ENCODE data around the gene NUDT14.

NUDT14 gene

DNA sequence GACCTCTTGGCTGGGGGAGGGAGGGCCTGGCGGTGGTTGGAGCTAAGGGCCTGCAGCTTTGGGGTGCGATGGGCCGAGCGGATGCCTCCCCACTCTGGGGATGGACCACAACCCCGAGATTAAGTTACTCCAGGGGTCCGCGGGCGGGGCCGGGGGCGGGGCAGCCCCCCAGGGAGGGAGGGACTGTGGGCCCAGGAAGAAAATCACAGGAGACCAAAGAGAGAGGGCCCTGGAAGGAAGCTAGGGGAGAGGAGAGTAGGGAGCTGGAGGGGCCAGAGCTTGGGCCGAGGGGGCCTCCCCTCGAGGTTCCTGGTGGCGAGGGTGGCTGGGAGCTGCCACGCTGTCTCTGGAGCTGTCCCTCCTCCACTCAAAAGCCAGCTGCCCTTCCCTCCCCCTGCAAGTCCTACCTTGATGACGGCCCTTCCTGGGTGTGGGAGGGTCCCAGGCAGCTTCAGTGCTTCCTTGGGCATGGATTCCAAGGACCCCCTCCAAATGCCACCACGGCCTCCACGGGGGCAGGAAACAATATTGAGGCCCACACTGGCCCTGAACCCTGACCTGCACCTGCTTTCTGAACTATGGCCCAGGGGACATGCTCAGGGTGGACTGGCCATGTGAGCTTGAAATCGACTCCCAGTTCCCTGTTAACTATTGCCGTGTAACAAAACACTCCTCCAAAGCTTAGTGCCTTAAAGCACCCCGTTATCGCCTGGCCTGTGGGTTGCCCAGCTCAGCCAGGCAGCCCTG lies 610 bp upstream of the NUDT14 start:
- Mint-ChIP-seq H3K4me3 (peak overlapping the region; percentile 72), H3K4me1 (no peaks in the 10 kb centered on the region), H3K36me3 (ENCODE audit: low read depth) (no peaks in the 10 kb centered on the region), H3K27ac (no peak overlapping the region), H3K27me3 (ENCODE audit: low read depth, poor library complexity) (peaks cover 52% of the 10 kb centered on the region), H3K9me3 (no peaks in the 10 kb centered on the region)
- no peak for DNase-seq
- TF ChIP-seq, protein P1, sequence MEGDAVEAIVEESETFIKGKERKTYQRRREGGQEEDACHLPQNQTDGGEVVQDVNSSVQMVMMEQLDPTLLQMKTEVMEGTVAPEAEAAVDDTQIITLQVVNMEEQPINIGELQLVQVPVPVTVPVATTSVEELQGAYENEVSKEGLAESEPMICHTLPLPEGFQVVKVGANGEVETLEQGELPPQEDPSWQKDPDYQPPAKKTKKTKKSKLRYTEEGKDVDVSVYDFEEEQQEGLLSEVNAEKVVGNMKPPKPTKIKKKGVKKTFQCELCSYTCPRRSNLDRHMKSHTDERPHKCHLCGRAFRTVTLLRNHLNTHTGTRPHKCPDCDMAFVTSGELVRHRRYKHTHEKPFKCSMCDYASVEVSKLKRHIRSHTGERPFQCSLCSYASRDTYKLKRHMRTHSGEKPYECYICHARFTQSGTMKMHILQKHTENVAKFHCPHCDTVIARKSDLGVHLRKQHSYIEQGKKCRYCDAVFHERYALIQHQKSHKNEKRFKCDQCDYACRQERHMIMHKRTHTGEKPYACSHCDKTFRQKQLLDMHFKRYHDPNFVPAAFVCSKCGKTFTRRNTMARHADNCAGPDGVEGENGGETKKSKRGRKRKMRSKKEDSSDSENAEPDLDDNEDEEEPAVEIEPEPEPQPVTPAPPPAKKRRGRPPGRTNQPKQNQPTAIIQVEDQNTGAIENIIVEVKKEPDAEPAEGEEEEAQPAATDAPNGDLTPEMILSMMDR (IDR thresholded peaks at IDR 0.05), result no peak

DNA sequence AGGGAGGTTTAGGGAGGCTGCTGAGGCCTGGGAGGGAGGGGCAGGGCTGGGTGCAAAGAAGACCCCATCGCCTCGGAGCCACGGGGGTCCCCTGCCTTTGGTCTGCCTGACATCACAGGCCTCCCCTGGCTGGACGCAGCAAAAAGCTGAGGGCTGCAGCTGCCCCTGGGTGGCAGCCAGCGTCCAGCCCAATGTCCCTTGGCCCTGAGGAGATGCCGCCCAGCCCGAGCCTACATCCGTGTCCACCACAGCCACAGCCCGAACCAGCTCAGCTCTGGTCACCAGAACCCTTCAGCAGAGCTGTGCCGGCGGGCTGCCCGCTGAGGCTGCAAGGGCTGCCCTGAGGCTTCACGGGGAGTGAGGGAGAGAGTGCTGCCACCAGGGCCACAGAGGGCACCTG lies 1.9 kb downstream of the NUDT14 start:
- TF ChIP-seq, protein P1 (IDR thresholded peaks at IDR 0.05), result no peak
- H3K27me3 Mint-ChIP-seq (ENCODE audit: low read depth, poor library complexity), result peaks cover 39% of the 10 kb centered on the region
- DNase-seq, result no peak
- no peak overlapping the region for H3K27ac Mint-ChIP-seq
- H3K4me3 Mint-ChIP-seq, result peak overlapping the region; percentile 34
- H3K9me3 Mint-ChIP-seq, result no peaks in the 10 kb centered on the region
- H3K36me3 Mint-ChIP-seq (ENCODE audit: low read depth), result no peaks in the 10 kb centered on the region
- H3K4me1 Mint-ChIP-seq, result no peaks in the 10 kb centered on the region

GRCh38 chr14:105178868-105179140 lies 2.3 kb downstream of the NUDT14 start:
- H3K9me3 Mint-ChIP-seq, result no peaks in the 10 kb centered on the region
- peak overlapping the region; percentile 65 for H3K4me3 Mint-ChIP-seq
- no peak for DNase-seq
- H3K27ac Mint-ChIP-seq, result no peak overlapping the region
- TF ChIP-seq, protein P1 (IDR thresholded peaks at IDR 0.05), result no peak
- no peaks in the 10 kb centered on the region for H3K4me1 Mint-ChIP-seq
- no peaks in the 10 kb centered on the region for H3K36me3 Mint-ChIP-seq (ENCODE audit: low read depth)
- peaks cover 35% of the 10 kb centered on the region for H3K27me3 Mint-ChIP-seq (ENCODE audit: low read depth, poor library complexity)

DNA sequence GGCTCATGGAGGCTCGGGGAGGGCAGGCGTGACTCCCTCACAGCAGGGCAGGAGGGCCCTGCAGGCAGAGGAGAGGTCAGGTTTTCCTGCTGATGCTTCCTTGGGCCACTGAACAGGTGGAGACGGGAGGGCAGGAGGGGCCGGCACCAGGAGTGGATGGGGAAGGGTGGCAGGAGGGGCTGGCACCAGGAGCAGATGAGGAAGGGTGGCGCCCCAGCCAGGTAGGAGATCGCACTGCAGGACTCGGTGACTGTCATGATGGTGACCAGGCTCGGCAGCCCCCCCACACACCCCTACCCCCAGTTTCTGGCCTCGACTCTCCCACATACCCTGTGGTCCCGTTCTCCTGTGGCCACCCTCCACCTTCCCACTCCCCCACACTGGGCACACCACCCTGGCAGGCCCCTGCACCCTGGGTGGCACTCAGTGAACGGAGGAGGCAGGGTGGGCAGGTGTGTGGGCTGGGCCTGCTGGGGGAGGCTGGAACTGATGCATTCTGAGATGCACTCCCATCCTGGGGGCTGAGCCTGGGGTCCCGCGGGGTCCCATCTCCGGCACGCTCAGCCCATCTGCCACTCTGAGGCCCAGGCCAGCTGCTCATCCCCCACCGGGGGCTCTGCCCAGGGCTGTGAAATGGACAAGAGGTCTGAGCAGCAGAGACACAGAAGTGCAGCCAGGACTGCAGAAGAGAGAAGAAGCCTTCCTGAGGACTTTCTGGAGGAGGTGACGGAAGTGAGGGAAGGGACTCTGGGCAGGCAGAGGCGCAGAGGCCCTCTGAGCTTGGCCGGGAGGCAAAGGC lies 2.8 kb downstream of the NUDT14 start:
- Mint-ChIP-seq H3K27ac (no peak overlapping the region), H3K9me3 (no peaks in the 10 kb centered on the region), H3K36me3 (ENCODE audit: low read depth) (no peaks in the 10 kb centered on the region), H3K4me3 (peak overlapping the region; percentile 65), H3K4me1 (no peaks in the 10 kb centered on the region), H3K27me3 (ENCODE audit: low read depth, poor library complexity) (peaks cover 30% of the 10 kb centered on the region)
- DNase-seq, result no peak
- TF ChIP-seq, protein P1 (IDR thresholded peaks at IDR 0.05), result no peak

DNA sequence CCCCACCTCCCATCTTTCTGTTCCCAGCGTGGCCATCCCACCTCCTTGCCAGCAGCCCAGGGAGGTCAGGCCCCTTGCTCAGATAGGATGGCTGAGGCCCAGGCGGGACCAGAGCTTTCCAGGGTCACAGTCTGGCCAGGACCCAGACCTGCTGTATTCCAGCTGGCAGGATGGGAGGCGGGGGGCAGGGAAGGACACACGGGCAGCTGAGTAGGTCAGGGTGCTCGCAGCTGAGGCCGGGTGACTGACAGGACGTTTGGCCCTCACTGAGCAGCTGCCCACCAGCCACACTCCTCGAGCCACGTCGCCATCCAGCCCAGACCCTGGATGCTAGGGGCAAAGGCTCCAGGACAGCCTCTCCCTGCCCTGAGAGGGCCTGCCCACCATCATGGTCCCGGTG lies 4.0 kb downstream of the NUDT14 start:
- no peak overlapping the region for H3K27ac Mint-ChIP-seq
- H3K27me3 Mint-ChIP-seq (ENCODE audit: low read depth, poor library complexity), result peaks cover 20% of the 10 kb centered on the region
- DNase-seq, result no peak
- no peaks in the 10 kb centered on the region for H3K36me3 Mint-ChIP-seq (ENCODE audit: low read depth)
- TF ChIP-seq, protein P1 (IDR thresholded peaks at IDR 0.05), result no peak
- H3K4me3 Mint-ChIP-seq, result no peak overlapping the region
- no peaks in the 10 kb centered on the region for H3K9me3 Mint-ChIP-seq
- no peaks in the 10 kb centered on the region for H3K4me1 Mint-ChIP-seq
